Measurements from ENCODE around the gene LENG8.

LENG8 gene

GRCh38 chr19:54424201-54424600 lies 24.8 kb upstream of the LENG8 start:
- no peak for DNase-seq (ENCODE audit: low spot score)

GRCh38 chr19:54424660-54425381 lies 24.2 kb upstream of the LENG8 start:
- no peak for DNase-seq (ENCODE audit: low spot score)

GRCh38 chr19:54425382-54425723 lies 23.6 kb upstream of the LENG8 start:
- DNase-seq (ENCODE audit: low spot score) = no peak

- DNase-seq (ENCODE audit: low spot score) = no peak
Observed at GRCh38 chr19:54426291-54426931, 22.6 kb upstream of the LENG8 start.

GRCh38 chr19:54427586-54427985 lies 21.4 kb upstream of the LENG8 start:
- no peak for DNase-seq (ENCODE audit: low spot score)

GRCh38 chr19:54428323-54429175 lies 20.4 kb upstream of the LENG8 start:
- no peak for DNase-seq (ENCODE audit: low spot score)

GRCh38 chr19:54429176-54429495 lies 19.9 kb upstream of the LENG8 start:
- no peak for DNase-seq (ENCODE audit: low spot score)

GRCh38 chr19:54429545-54430227 lies 19.3 kb upstream of the LENG8 start:
- no peak for DNase-seq (ENCODE audit: low spot score)

GRCh38 chr19:54430306-54431254 lies 18.4 kb upstream of the LENG8 start:
- peak; percentile 50 for DNase-seq (ENCODE audit: low spot score)

- DNase-seq (ENCODE audit: low spot score) = peak; percentile 74
Observed at GRCh38 chr19:54431255-54431838, 17.7 kb upstream of the LENG8 start.

GRCh38 chr19:54432144-54432738 lies 16.8 kb upstream of the LENG8 start:
- peak; percentile 24 for DNase-seq (ENCODE audit: low spot score)

- DNase-seq (ENCODE audit: low spot score) = no peak
Observed at GRCh38 chr19:54433697-54434096, 15.3 kb upstream of the LENG8 start.

- no peak for DNase-seq (ENCODE audit: low spot score)
Observed at GRCh38 chr19:54434112-54434872, 14.7 kb upstream of the LENG8 start.

GRCh38 chr19:54434873-54435214 lies 14.2 kb upstream of the LENG8 start:
- no peak for DNase-seq (ENCODE audit: low spot score)

- DNase-seq (ENCODE audit: low spot score) = no peak
Observed at GRCh38 chr19:54435551-54436016, 13.4 kb upstream of the LENG8 start.

- DNase-seq (ENCODE audit: low spot score) = no peak
Observed at GRCh38 chr19:54436031-54436523, 12.9 kb upstream of the LENG8 start.

GRCh38 chr19:54436628-54437252 lies 12.3 kb upstream of the LENG8 start:
- DNase-seq (ENCODE audit: low spot score) = no peak

- no peak for DNase-seq (ENCODE audit: low spot score)
Observed at GRCh38 chr19:54439174-54439851, 9.7 kb upstream of the LENG8 start.

- no peak for DNase-seq (ENCODE audit: low spot score)
Observed at GRCh38 chr19:54440641-54441040, 8.4 kb upstream of the LENG8 start.
